ENCODE measurements around the gene ST6GALNAC6. TPM values are rescaled to one million over a fixed set of nuclear protein-coding genes. Genes with fewer than 3 reads are reported as not detected.

Gene ST6GALNAC6
- total RNA-seq, 4 donors from 2014 or later: 7.7 to 88.3 (median 18.9) TPM

- no peaks in the 10 kb centered on the region for H3K36me3 ChIP-seq
- H3K4me1 ChIP-seq: peaks cover 0 to 45% (median 0%) of the 10 kb centered on the region in 4 donors
- H3K27me3 ChIP-seq: no peaks in the 10 kb centered on the region
- no peak overlapping the region for H3K4me3 ChIP-seq
- no peak for TF ChIP-seq CTCF (IDR thresholded peaks at IDR 0.05)
- TF ChIP-seq POLR2A (IDR thresholded peaks at IDR 0.05): no peak
- no peak for DNase-seq
- H3K27ac ChIP-seq: no peak overlapping the region
- no peaks in the 10 kb centered on the region for H3K9me3 ChIP-seq
Observed at GRCh38 chr9:127876026-127876763, 23.2 kb downstream of the ST6GALNAC6 start.

GRCh38 chr9:127875306-127875966 is 24.0 kb downstream of the ST6GALNAC6 start:
- no peak overlapping the region for H3K4me3 ChIP-seq
- TF ChIP-seq CTCF (IDR thresholded peaks at IDR 0.05) (no peak), POLR2A (IDR thresholded peaks at IDR 0.05) (no peak)
- H3K36me3 ChIP-seq: no peaks in the 10 kb centered on the region
- H3K27ac ChIP-seq: no peak overlapping the region
- H3K4me1 ChIP-seq: peaks cover 0 to 45% (median 0%) of the 10 kb centered on the region in 4 donors
- no peaks in the 10 kb centered on the region for H3K27me3 ChIP-seq
- no peak for DNase-seq
- H3K9me3 ChIP-seq: no peaks in the 10 kb centered on the region

- Histone ChIP-seq H3K27me3 (no peaks in the 10 kb centered on the region), H3K4me3 (no peak overlapping the region), H3K4me1 (peaks cover 0 to 45% (median 0%) of the 10 kb centered on the region in 4 donors), H3K36me3 (no peaks in the 10 kb centered on the region), H3K27ac (no peak overlapping the region), H3K9me3 (no peaks in the 10 kb centered on the region)
- DNase-seq: no peak
- TF ChIP-seq POLR2A (IDR thresholded peaks at IDR 0.05) (no peak), CTCF (IDR thresholded peaks at IDR 0.05) (no peak)
Observed at GRCh38 chr9:127874301-127875221, 24.8 kb downstream of the ST6GALNAC6 start.

GRCh38 chr9:127873886-127874285 is 25.5 kb downstream of the ST6GALNAC6 start:
- no peak for DNase-seq
- TF ChIP-seq POLR2A (IDR thresholded peaks at IDR 0.05) (no peak), CTCF (IDR thresholded peaks at IDR 0.05) (no peak)
- H3K4me3 ChIP-seq: no peak overlapping the region
- H3K4me1 ChIP-seq: peaks cover 0 to 45% (median 0%) of the 10 kb centered on the region in 4 donors
- H3K36me3 ChIP-seq: no peaks in the 10 kb centered on the region
- H3K9me3 ChIP-seq: no peaks in the 10 kb centered on the region
- H3K27ac ChIP-seq: no peak overlapping the region
- H3K27me3 ChIP-seq: no peaks in the 10 kb centered on the region

- H3K27me3 ChIP-seq: no peaks in the 10 kb centered on the region
- TF ChIP-seq POLR2A (IDR thresholded peaks at IDR 0.05): no peak
- TF ChIP-seq CTCF (IDR thresholded peaks at IDR 0.05): no peak
- H3K36me3 ChIP-seq: no peaks in the 10 kb centered on the region
- H3K27ac ChIP-seq: no peak overlapping the region
- no peaks in the 10 kb centered on the region for H3K9me3 ChIP-seq
- H3K4me1 ChIP-seq: peaks cover 0 to 40% (median 0%) of the 10 kb centered on the region in 4 donors
- DNase-seq: no peak
- no peak overlapping the region for H3K4me3 ChIP-seq
Observed at GRCh38 chr9:127873223-127873691, 26.1 kb downstream of the ST6GALNAC6 start.

Measured in Peyer's patch (tissue), 4 donors.